Progenitor cell of endocrine pancreas (in vitro differentiated cells): Measurements from ENCODE around the gene KCNH8. TPM values are rescaled to one million over a fixed set of nuclear protein-coding genes. Genes with fewer than 3 reads are reported as not detected.
A peak's percentile ranks its signal among the peaks of the same experiment; 100 is the strongest.

Experiments
- DNase-seq: peaks from one replicate; pipeline ENCODE4 v3.0.0; 2021; ENCODE audit warnings: low spot score; ENCODE audit not compliant: unreplicated experiment
- H3K27ac Mint-ChIP-seq: 2 replicates; pipeline ENCODE4 v1.8.0; 2021; ENCODE audit warnings: mild to moderate bottlenecking, moderate library complexity, mixed read lengths
- H3K27me3 Mint-ChIP-seq: 2 replicates; pipeline ENCODE4 v1.8.0; 2021; ENCODE audit warnings: mixed read lengths
- H3K36me3 Mint-ChIP-seq: 2 replicates; pipeline ENCODE4 v1.8.0; 2022; ENCODE audit warnings: mixed read lengths; ENCODE audit not compliant: insufficient read depth
- H3K4me1 Mint-ChIP-seq: 2 replicates; pipeline ENCODE4 v1.8.0; 2021; ENCODE audit warnings: low read depth, mixed read lengths
- H3K4me3 Mint-ChIP-seq: 2 replicates; pipeline ENCODE4 v1.8.0; 2021; ENCODE audit warnings: low read depth, mild to moderate bottlenecking, moderate library complexity, mixed read lengths
- H3K9me3 Mint-ChIP-seq: 2 replicates; pipeline ENCODE4 v1.8.0; 2021; ENCODE audit warnings: low read depth, mixed read lengths
- total RNA-seq: library from RNA; stranded (reverse); gene quantifications from 2 replicates; pipeline ENCODE4 v1.2.1, GENCODE V29; 2021
- TF ChIP-seq, protein P1 (sequence below): fragments of 200-600 bp; sonication (generic); IDR thresholded peaks from one replicate; pipeline ENCODE4 v1.5.0; 2021; ENCODE audit warnings: antibody characterized with exemption, mild to moderate bottlenecking; ENCODE audit not compliant: unreplicated experiment

The KCNH8 gene
- total RNA-seq, 1 donor from 2014 or later: 10.0 TPM

DNA sequence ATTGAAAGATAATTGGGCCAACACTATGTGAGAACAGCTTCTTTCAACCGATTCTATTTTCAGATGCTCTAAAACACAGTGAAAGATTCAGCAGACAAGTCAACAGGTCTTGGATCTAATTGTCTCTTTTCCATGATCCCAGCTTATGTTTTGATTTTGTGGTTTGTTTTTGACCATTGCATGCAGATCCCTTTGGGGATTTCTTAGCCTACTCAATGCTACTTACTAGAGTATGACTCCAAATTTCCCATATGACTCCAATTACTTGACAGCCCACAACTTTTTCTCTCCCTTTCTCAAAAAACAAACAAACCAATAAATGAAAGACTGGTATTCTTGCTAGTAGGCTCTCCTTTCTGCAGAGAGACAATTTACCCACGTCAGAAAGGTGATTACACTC lies 67.1 kb downstream of the KCNH8 start:
- TF ChIP-seq, protein P1, sequence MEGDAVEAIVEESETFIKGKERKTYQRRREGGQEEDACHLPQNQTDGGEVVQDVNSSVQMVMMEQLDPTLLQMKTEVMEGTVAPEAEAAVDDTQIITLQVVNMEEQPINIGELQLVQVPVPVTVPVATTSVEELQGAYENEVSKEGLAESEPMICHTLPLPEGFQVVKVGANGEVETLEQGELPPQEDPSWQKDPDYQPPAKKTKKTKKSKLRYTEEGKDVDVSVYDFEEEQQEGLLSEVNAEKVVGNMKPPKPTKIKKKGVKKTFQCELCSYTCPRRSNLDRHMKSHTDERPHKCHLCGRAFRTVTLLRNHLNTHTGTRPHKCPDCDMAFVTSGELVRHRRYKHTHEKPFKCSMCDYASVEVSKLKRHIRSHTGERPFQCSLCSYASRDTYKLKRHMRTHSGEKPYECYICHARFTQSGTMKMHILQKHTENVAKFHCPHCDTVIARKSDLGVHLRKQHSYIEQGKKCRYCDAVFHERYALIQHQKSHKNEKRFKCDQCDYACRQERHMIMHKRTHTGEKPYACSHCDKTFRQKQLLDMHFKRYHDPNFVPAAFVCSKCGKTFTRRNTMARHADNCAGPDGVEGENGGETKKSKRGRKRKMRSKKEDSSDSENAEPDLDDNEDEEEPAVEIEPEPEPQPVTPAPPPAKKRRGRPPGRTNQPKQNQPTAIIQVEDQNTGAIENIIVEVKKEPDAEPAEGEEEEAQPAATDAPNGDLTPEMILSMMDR: no peak
- Mint-ChIP-seq H3K4me3 (no peak overlapping the region), H3K4me1 (no peaks in the 10 kb centered on the region), H3K9me3 (no peaks in the 10 kb centered on the region), H3K36me3 (no peaks in the 10 kb centered on the region), H3K27ac (no peak overlapping the region), H3K27me3 (no peaks in the 10 kb centered on the region)
- no peak for DNase-seq

DNA sequence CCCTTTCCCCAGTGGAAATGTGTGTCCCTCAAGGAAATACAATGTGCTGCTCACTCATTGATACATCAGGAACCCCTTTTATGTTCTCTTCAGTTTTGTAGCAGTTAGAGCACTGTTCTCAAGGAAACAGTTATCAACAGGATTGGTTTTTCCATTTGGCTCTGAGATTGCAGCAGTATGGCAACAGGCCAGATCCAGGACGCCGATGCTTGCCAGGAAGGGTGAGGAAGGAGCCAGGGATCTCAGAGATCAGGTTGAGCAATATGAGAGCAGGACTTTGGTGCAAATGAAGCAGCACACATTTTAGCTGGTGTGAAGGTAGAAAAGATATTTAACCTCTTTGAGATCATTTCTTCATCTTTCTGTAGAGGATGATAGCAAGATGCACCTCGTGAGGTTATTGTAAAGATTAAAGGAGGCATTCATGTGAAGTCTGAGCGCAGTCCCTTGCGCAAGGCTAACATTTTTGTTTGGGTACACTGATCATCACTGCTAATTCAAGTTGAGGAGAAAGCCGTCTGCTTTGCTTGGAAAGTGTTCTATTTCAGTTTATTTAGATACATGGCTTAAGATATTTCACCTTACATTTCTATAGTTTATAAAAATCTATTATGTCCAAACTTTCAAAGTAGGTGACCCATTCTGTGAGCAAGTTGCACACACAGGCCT lies 68.5 kb downstream of the KCNH8 start:
- no peak for DNase-seq
- H3K36me3 Mint-ChIP-seq: no peaks in the 10 kb centered on the region
- no peak overlapping the region for H3K27ac Mint-ChIP-seq
- H3K4me3 Mint-ChIP-seq: no peak overlapping the region
- H3K4me1 Mint-ChIP-seq: no peaks in the 10 kb centered on the region
- TF ChIP-seq, protein P1: no peak
- no peaks in the 10 kb centered on the region for H3K27me3 Mint-ChIP-seq
- no peaks in the 10 kb centered on the region for H3K9me3 Mint-ChIP-seq

DNA sequence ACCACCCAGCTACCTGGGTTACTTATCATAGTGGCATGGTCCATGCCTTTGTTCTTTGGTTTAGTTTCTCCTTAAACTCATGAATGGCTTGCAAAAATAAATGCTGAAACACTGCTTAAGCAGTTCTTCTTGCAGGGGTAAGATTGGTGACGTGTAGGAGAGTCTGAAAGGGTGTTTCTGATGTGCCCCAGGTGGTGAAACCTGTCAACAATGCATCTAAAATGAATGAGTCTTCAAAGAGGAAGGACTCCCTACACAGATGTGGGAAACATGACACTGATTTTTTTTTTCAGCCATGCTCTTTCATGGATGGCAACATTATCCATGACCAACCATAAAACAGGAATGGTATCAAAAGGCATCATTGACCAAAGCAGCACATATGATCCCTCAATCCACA lies 72.0 kb downstream of the KCNH8 start:
- no peak for DNase-seq
- Mint-ChIP-seq H3K36me3 (no peaks in the 10 kb centered on the region), H3K27me3 (no peaks in the 10 kb centered on the region), H3K4me1 (no peaks in the 10 kb centered on the region), H3K4me3 (no peak overlapping the region), H3K27ac (no peak overlapping the region), H3K9me3 (no peaks in the 10 kb centered on the region)
- TF ChIP-seq, protein P1: no peak

DNA sequence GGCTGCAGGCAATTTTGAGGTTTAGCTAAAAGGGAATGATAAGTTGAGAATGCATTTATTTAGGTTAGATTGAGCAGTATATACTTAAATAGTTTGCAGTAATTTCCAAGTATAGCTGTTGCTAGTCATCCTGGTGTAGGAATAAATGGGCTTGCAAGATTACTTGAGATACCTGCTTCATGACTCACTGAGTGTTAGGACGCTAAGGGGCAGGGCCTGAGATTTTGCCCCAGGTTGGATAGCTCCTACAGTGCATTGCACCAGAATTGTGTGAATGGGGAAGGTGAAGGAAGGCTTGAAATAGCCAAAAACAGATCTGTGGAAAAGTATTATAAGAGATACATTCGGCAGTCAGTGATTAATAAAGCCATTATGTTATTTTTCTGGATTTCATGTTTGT lies 72.8 kb downstream of the KCNH8 start:
- DNase-seq: no peak
- no peak overlapping the region for H3K4me3 Mint-ChIP-seq
- H3K27me3 Mint-ChIP-seq: no peaks in the 10 kb centered on the region
- H3K9me3 Mint-ChIP-seq: no peaks in the 10 kb centered on the region
- TF ChIP-seq, protein P1: no peak
- peak overlapping the region; percentile 73 for H3K27ac Mint-ChIP-seq
- no peaks in the 10 kb centered on the region for H3K36me3 Mint-ChIP-seq
- no peaks in the 10 kb centered on the region for H3K4me1 Mint-ChIP-seq

DNA sequence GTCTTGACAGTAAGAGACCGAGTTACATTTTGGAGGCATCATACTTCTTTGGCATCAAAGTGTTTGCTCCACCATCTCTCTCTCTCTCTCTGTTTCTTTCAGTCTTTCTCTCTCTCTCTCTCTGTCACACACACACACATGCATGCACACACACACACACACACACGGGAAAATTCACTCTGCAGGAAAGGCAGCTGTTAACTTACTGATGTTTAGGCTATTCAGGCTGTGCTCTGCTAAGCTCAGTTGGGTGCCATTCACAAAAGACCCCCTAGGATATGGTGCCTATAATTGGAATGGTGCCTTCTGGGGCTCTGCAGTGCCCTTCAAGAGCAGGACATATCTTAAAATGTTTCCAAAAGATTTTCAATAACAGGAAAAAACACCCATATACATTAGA lies 78.2 kb downstream of the KCNH8 start:
- Mint-ChIP-seq H3K27ac (no peak overlapping the region), H3K27me3 (no peaks in the 10 kb centered on the region), H3K36me3 (no peaks in the 10 kb centered on the region), H3K9me3 (no peaks in the 10 kb centered on the region), H3K4me1 (peaks cover under 1% of the 10 kb centered on the region), H3K4me3 (no peak overlapping the region)
- no peak for DNase-seq
- TF ChIP-seq, protein P1: no peak
